Hepatocyte (in vitro differentiated cells): ENCODE results near the gene PTPRM.

ENCODE experiments used
- EZH2 ChIP-seq: fragments of 200-600 bp; sonication (generic); IDR thresholded peaks from 2 replicates; pipeline ENCODE4 v1.6.1; 2016; ENCODE audit warnings: antibody characterized with exemption, mild to moderate bottlenecking, borderline replicate concordance
- TF ChIP-seq, protein P1 (sequence below): fragments of 200-600 bp; sonication (generic); IDR thresholded peaks from 2 replicates; pipeline ENCODE4 v1.5.1; 2016; ENCODE audit warnings: antibody characterized with exemption, mild to moderate bottlenecking; ENCODE audit not compliant: poor library complexity

DNA sequence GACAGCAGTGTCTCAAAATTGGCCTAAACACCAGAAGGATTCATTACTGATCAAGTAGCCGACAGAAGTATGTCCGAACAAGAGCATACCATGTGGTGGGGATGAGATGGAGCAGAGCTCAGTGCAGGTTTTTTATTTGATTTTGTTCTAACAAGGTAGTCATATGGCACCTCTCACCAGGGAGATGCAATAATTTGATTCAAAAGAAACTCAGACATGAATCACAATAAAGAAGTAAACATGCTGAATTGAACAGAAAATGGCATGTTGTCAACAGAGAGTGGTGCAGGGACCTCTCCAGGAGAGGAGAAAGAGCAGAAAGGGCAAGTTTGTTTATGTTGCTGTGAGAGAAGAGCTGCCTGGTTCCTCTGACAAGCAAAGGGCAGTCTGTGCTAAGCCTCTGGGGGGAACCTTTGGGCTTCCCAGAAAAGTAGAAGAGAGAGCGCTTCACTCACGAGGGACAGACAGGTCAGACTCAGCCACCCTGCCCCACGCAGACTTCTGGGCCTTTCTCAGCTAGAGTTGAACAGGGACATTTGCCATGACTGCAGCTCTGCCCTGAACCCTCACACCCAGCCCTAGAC lies 690.8 kb downstream of the PTPRM start:
- TF ChIP-seq, protein P1, sequence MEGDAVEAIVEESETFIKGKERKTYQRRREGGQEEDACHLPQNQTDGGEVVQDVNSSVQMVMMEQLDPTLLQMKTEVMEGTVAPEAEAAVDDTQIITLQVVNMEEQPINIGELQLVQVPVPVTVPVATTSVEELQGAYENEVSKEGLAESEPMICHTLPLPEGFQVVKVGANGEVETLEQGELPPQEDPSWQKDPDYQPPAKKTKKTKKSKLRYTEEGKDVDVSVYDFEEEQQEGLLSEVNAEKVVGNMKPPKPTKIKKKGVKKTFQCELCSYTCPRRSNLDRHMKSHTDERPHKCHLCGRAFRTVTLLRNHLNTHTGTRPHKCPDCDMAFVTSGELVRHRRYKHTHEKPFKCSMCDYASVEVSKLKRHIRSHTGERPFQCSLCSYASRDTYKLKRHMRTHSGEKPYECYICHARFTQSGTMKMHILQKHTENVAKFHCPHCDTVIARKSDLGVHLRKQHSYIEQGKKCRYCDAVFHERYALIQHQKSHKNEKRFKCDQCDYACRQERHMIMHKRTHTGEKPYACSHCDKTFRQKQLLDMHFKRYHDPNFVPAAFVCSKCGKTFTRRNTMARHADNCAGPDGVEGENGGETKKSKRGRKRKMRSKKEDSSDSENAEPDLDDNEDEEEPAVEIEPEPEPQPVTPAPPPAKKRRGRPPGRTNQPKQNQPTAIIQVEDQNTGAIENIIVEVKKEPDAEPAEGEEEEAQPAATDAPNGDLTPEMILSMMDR, result no peak
- no peak for TF ChIP-seq EZH2
